Nephron (organoid): ENCODE measurements around the gene TBX5.
A peak's percentile ranks its signal among the peaks of the same experiment; 100 is the strongest.

Experiments
- H3K27ac Mint-ChIP-seq, 3 experiments: 2 replicates each; pipeline ENCODE4 v1.8.0; 2020; ENCODE audit warnings: mixed read lengths in 3 of 3, mild to moderate bottlenecking in 2 of 3, moderate library complexity in 1 of 3
- H3K27me3 Mint-ChIP-seq: 2 replicates; pipeline ENCODE4 v1.8.0; 2021; ENCODE audit warnings: low read depth, mild to moderate bottlenecking, moderate library complexity, mixed read lengths
- H3K36me3 Mint-ChIP-seq: 2 replicates; pipeline ENCODE4 v1.8.0; 2020; ENCODE audit warnings: low read depth, mixed read lengths
- H3K4me1 Mint-ChIP-seq: 2 replicates; pipeline ENCODE4 v1.8.0; 2020; ENCODE audit warnings: mixed read lengths
- H3K4me3 Mint-ChIP-seq, 3 experiments: 2 replicates each; pipeline ENCODE4 v1.8.0; 2020; ENCODE audit warnings: mild to moderate bottlenecking in 3 of 3, mixed read lengths in 3 of 3, moderate library complexity in 2 of 3
- H3K9me3 Mint-ChIP-seq: 2 replicates; pipeline ENCODE4 v1.8.0; 2020; ENCODE audit warnings: mixed read lengths
- TF ChIP-seq, protein P1 (sequence below), 3 experiments: fragments of 200-600 bp; sonication (generic); IDR thresholded peaks; one replicate each; pipeline ENCODE4 v1.5.0; 2021; ENCODE audit warnings: antibody characterized with exemption in 3 of 3; ENCODE audit not compliant: unreplicated experiment in 3 of 3

Gene TBX5

DNA sequence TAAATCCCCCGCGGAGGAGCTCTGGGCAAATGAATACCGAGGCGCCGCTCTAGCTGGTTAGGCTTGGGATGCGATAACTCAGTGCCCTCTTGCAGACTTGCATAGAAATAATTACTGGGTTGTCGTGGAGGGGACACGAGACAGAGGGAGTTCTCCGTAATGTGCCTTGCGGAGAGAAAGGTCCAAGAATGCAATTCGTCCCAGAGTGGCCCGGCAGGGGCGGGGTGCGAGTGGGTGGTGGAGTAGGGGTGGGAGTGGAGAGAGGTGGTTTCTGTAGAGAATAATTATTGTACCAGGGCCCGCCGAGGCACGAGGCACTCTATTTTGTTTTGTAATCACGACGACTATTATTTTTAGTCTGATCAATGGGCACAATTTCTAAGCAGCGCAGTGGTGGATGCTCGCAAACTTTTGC, 2.5 kb upstream of the TBX5 start:
- no peaks in the 10 kb centered on the region for H3K9me3 Mint-ChIP-seq

DNA sequence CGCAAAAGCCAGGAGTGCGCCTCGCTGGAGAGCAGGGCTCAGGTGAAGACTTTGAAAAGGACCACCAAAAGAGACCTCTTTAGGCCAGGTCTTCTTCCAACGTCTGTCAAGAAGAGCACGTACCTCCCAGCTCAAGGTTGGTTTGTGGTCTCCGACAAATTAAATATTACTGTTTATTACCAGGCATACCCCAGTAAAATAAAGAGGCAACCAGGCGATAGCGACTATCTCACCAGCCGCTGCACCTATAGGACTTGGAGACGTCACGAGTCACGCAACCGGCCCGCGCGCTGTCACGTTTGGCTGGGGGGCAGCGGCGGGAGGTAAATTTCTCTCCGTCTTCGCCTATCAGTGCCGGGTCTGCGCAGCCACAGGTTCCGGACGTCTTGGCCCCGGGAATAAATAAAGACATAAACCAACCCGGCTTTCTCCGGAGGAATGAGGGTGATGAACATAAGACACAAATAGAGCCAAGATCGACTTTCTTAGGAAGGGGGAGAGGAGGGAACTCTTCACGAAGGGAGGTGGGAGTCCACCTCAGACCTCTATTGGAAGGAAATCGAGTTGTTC, 2.0 kb upstream of the TBX5 start:
- Mint-ChIP-seq H3K27ac (no peak overlapping the region), H3K27me3 (peaks cover 100% of the 10 kb centered on the region), H3K9me3 (no peaks in the 10 kb centered on the region), H3K4me1 (peaks cover 9% of the 10 kb centered on the region), H3K36me3 (no peaks in the 10 kb centered on the region), H3K4me3 (no peak overlapping the region)
- TF ChIP-seq, protein P1, sequence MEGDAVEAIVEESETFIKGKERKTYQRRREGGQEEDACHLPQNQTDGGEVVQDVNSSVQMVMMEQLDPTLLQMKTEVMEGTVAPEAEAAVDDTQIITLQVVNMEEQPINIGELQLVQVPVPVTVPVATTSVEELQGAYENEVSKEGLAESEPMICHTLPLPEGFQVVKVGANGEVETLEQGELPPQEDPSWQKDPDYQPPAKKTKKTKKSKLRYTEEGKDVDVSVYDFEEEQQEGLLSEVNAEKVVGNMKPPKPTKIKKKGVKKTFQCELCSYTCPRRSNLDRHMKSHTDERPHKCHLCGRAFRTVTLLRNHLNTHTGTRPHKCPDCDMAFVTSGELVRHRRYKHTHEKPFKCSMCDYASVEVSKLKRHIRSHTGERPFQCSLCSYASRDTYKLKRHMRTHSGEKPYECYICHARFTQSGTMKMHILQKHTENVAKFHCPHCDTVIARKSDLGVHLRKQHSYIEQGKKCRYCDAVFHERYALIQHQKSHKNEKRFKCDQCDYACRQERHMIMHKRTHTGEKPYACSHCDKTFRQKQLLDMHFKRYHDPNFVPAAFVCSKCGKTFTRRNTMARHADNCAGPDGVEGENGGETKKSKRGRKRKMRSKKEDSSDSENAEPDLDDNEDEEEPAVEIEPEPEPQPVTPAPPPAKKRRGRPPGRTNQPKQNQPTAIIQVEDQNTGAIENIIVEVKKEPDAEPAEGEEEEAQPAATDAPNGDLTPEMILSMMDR (IDR thresholded peaks at IDR 0.05; ENCODE audit: unreplicated experiment in 3 of 3): no peak

More for the DNA sequence above, 2.5 kb upstream of the TBX5 start:
- peaks cover 100% of the 10 kb centered on the region for H3K27me3 Mint-ChIP-seq
- H3K36me3 Mint-ChIP-seq: no peaks in the 10 kb centered on the region
- peaks cover 9% of the 10 kb centered on the region for H3K4me1 Mint-ChIP-seq
- H3K4me3 Mint-ChIP-seq: peak overlapping the region in 2 of 3 experiments; percentile 48 to 53
- TF ChIP-seq, protein P1 (IDR thresholded peaks at IDR 0.05; ENCODE audit: unreplicated experiment in 3 of 3): no peak
- H3K27ac Mint-ChIP-seq: no peak overlapping the region

DNA sequence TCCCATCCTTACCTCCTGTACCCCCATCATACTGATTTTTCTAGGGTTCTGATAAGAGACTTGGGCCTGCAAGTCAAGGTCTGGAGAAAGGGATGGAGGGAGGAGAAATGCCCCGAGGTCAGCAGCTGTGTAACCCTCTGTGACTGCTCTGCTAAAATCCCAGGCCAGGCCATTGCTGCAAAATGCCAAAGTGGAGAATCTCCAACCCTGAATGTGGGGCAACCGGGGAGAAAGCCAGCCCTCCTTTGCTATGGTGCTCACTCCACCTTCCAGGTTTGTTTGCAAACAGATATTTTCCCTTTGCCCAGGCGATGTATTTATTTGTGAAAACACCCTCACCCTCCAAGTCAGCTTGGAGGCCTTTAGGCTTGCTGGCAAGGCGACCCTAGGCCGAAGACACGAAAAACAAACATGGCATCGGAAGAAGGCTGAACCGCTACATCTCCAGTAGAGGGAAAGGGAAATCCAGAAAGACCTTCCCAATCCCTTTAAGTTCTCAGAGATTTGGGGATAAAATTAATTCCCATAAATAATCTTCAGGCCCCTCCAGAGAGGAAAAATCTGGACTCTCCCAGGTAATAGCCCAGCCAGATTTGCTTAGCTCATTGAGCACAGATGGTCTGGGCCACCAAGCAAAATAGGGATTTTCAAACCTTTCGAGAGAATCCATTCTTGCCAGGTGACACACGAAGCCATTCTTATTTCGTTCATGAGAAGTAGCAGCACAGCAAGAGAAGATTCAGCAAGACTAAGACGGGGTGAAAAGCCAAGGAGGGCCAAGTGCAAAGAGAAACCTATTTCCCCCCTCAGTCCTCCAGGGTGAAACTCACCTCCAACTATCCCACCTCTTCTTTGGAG, 1.3 kb upstream of the TBX5 start:
- Mint-ChIP-seq H3K36me3 (no peaks in the 10 kb centered on the region), H3K27ac (no peak overlapping the region), H3K9me3 (no peaks in the 10 kb centered on the region), H3K4me3 (peak overlapping the region in 2 of 3 experiments; percentile 25 to 38), H3K27me3 (peaks cover 100% of the 10 kb centered on the region), H3K4me1 (peaks cover 9% of the 10 kb centered on the region)
- TF ChIP-seq, protein P1 (IDR thresholded peaks at IDR 0.05; ENCODE audit: unreplicated experiment in 3 of 3): no peak

DNA sequence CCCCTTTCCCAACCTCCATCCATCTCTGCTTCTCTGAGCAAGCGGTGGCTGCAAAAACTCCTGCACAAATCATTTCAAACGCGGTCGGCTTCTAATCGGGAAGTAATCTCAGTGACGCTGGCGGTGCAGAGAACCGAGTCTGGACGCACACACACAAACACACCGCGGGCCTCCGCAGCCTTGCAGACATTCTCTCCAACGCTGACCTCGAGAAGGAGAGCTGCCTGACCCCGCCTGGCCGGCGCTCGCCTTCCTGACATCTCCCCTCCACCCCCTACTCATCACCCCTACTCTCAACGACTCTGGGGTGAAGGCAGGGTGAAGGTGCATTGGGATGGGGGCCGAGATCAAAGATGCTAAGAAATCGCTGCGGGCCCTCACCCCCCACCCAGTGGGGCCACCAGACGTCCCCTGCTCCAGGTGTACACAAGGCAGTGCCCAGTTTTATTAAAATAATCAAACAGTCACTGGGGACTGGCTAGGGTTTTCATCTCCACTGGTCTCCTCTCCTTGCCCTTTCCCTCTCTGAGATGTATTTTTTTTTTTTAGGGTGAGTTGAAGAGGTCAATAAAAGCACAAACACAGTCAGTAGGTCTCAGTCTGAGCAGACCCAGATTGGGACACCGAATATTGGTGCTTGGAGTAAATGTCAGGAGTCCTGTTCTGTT, 506 bp upstream of the TBX5 start:
- H3K27ac Mint-ChIP-seq: no peak overlapping the region
- H3K27me3 Mint-ChIP-seq: peaks cover 100% of the 10 kb centered on the region
- no peaks in the 10 kb centered on the region for H3K9me3 Mint-ChIP-seq
- peaks cover 9% of the 10 kb centered on the region for H3K4me1 Mint-ChIP-seq
- H3K4me3 Mint-ChIP-seq: peak overlapping the region in 2 of 3 experiments; percentile 25 to 38
- no peaks in the 10 kb centered on the region for H3K36me3 Mint-ChIP-seq
- TF ChIP-seq, protein P1 (IDR thresholded peaks at IDR 0.05; ENCODE audit: unreplicated experiment in 3 of 3): no peak

DNA sequence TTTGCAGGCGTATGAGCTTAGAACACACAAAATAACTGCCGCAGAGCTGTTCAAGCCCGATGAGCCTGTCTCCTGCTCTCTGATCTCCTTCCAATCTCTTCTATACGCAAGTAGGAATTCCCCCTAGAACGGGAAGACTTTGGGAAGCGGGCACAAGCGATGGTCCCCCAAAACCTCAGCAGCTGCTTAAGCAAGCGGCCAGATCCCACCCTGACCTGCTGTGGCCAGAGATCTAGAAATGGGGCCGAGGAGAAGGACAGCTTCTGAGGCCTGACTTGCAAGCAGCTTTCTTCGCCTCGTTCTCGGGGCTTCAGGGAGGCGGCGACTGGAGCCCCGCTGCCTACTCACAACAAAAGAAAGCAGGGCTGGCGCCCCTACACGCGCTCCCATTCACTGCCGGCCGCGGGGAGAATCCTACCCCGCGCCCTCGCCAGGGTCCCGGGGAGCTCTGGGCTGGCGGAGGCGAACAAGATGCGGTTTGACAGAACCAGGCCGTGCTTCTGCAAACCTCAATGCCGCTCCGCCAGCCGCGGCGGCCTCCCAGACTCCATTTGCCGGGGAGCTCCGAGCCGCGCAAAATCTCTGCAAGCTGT, 922 bp downstream of the TBX5 start:
- no peaks in the 10 kb centered on the region for H3K9me3 Mint-ChIP-seq
- peaks cover 100% of the 10 kb centered on the region for H3K27me3 Mint-ChIP-seq
- H3K4me3 Mint-ChIP-seq: peak overlapping the region; percentile 20 to 56 (median 44)
- TF ChIP-seq, protein P1 (IDR thresholded peaks at IDR 0.05; ENCODE audit: unreplicated experiment in 3 of 3): no peak
- no peak overlapping the region for H3K27ac Mint-ChIP-seq
- H3K36me3 Mint-ChIP-seq: no peaks in the 10 kb centered on the region
- H3K4me1 Mint-ChIP-seq: peaks cover 12% of the 10 kb centered on the region
